Neural progenitor cell (in vitro differentiated cells): ENCODE data around the gene CYB561. TPM values are rescaled to one million over a fixed set of nuclear protein-coding genes. Genes with fewer than 3 reads are reported as not detected.

Experiments
- DNase-seq: peaks from one replicate; pipeline ENCODE4 v3.0.0-alpha.2; 2016; ENCODE audit warnings: low spot score
- H2AFZ ChIP-seq: fragments of 200-600 bp; sonication (generic); replicated peaks from 2 replicates; pipeline ENCODE4 v1.6.1; 2016; ENCODE audit warnings: antibody characterized with exemption
- H3F3A ChIP-seq: fragments of 200-600 bp; sonication (generic); 2 replicates; pipeline ENCODE4 v1.6.1; 2016; ENCODE audit warnings: antibody characterized with exemption, low read depth
- H3K27ac ChIP-seq: fragments of 200-600 bp; sonication (generic); 2 replicates; pipeline ENCODE4 v1.5.1; 2016; ENCODE audit warnings: mild to moderate bottlenecking
- H3K27me3 ChIP-seq: fragments of 200-600 bp; sonication (generic); 2 replicates; pipeline ENCODE4 v1.6.1; 2016; ENCODE audit warnings: mild to moderate bottlenecking, moderate library complexity
- H3K36me3 ChIP-seq: fragments of 200-600 bp; sonication (generic); 2 replicates; pipeline ENCODE4 v1.5.1; 2016
- H3K4me1 ChIP-seq: fragments of 200-600 bp; sonication (generic); 2 replicates; pipeline ENCODE4 v1.6.1; 2016; ENCODE audit warnings: mixed run types
- H3K4me2 ChIP-seq: fragments of 200-600 bp; sonication (generic); 2 replicates; pipeline ENCODE4 v1.6.1; 2016
- H3K4me3 ChIP-seq: fragments of 200-600 bp; sonication (generic); 2 replicates; pipeline ENCODE4 v1.5.1; 2016
- H3K79me2 ChIP-seq: fragments of 200-600 bp; sonication (generic); 2 replicates; pipeline ENCODE4 v1.6.1; 2016; ENCODE audit warnings: low read depth
- H3K9ac ChIP-seq: fragments of 200-600 bp; sonication (generic); 2 replicates; pipeline ENCODE4 v1.6.1; 2016
- H3K9me3 ChIP-seq: fragments of 200-600 bp; sonication (generic); 2 replicates; pipeline ENCODE4 v1.5.1; 2016; ENCODE audit warnings: low read depth
- H4K20me1 ChIP-seq: fragments of 200-600 bp; sonication (generic); 2 replicates; pipeline ENCODE4 v1.6.1; 2016; ENCODE audit warnings: low read depth
- H3K27ac Mint-ChIP-seq: 3 replicates; pipeline ENCODE4 v1.8.0; 2021; ENCODE audit warnings: mixed read lengths
- H3K27me3 Mint-ChIP-seq: 2 replicates; pipeline ENCODE4 v1.8.0; 2022; ENCODE audit warnings: low read depth, mild to moderate bottlenecking, inconsistent platforms, moderate library complexity, mixed read lengths; ENCODE audit not compliant: insufficient read depth
- H3K36me3 Mint-ChIP-seq: 3 replicates; pipeline ENCODE4 v1.8.0; 2021; ENCODE audit warnings: mixed read lengths
- H3K4me1 Mint-ChIP-seq: 3 replicates; pipeline ENCODE4 v1.8.0; 2021; ENCODE audit warnings: mixed read lengths
- H3K4me3 Mint-ChIP-seq: 3 replicates; pipeline ENCODE4 v1.8.0; 2021; ENCODE audit warnings: mild to moderate bottlenecking, moderate library complexity, mixed read lengths
- H3K9me3 Mint-ChIP-seq: 3 replicates; pipeline ENCODE4 v1.8.0; 2020; ENCODE audit warnings: mixed read lengths
- CTCF ChIP-seq: fragments of 200-600 bp; sonication (generic); IDR thresholded peaks from 2 replicates; pipeline ENCODE4 v1.5.1; 2017; ENCODE audit warnings: antibody characterized with exemption, mild to moderate bottlenecking
- EZH2 ChIP-seq: fragments of 200-600 bp; sonication (generic); IDR thresholded peaks from 2 replicates; pipeline ENCODE4 v1.6.1; 2017; ENCODE audit warnings: antibody characterized with exemption, mild to moderate bottlenecking, moderate library complexity
- EZH2phosphoT487 ChIP-seq: fragments of 200-600 bp; sonication (generic); IDR thresholded peaks from 2 replicates; pipeline ENCODE4 v1.6.1; 2017; ENCODE audit warnings: antibody characterized with exemption
- total RNA-seq: library from RNA; depleted of rRNA; stranded (reverse); fragments of >200 nt; gene quantifications from 2 replicates; pipeline ENCODE4 v1.2.3, GENCODE V29; 2015; ENCODE audit warnings: low replicate concordance

CYB561 gene
- total RNA-seq, 1 donor from 2014 or later, result 4.2 TPM

- Mint-ChIP-seq H3K36me3 (peaks cover 17% of the 10 kb centered on the region), H3K27me3 (peaks cover 2% of the 10 kb centered on the region), H3K9me3 (no peaks in the 10 kb centered on the region), H3K27ac (no peak overlapping the region), H3K4me1 (peaks cover 2% of the 10 kb centered on the region), H3K4me3 (no peak overlapping the region)
- no peak for TF ChIP-seq EZH2phosphoT487
- no peak for TF ChIP-seq EZH2
- no peak for TF ChIP-seq CTCF
- no peak overlapping the region for H3K4me3 ChIP-seq
- H3K27ac ChIP-seq, result no peak overlapping the region
- H3K36me3 ChIP-seq, result no peaks in the 10 kb centered on the region
- H3K79me2 ChIP-seq, result no peaks in the 10 kb centered on the region
- no peak overlapping the region for H3K9ac ChIP-seq
- no peak overlapping the region for H3K4me2 ChIP-seq
- no peaks in the 10 kb centered on the region for H3K27me3 ChIP-seq
- no peaks in the 10 kb centered on the region for H3F3A ChIP-seq
- peaks cover 1% of the 10 kb centered on the region for H3K4me1 ChIP-seq
- H3K9me3 ChIP-seq, result no peaks in the 10 kb centered on the region
- no peak for DNase-seq
- no peaks in the 10 kb centered on the region for H4K20me1 ChIP-seq
- H2AFZ ChIP-seq, result no peak overlapping the region
Observed at GRCh38 chr17:63405020-63405419, 41.1 kb downstream of the CYB561 start.

- H3K4me3 ChIP-seq, result no peak overlapping the region
- Mint-ChIP-seq H3K36me3 (peaks cover 24% of the 10 kb centered on the region), H3K4me1 (peaks cover 9% of the 10 kb centered on the region), H3K4me3 (no peak overlapping the region), H3K9me3 (no peaks in the 10 kb centered on the region), H3K27ac (no peak overlapping the region), H3K27me3 (peaks cover 2% of the 10 kb centered on the region)
- no peak overlapping the region for H3K27ac ChIP-seq
- no peak for DNase-seq
- H3K4me2 ChIP-seq, result no peak overlapping the region
- no peaks in the 10 kb centered on the region for H3K9me3 ChIP-seq
- H3K36me3 ChIP-seq, result no peaks in the 10 kb centered on the region
- no peak overlapping the region for H2AFZ ChIP-seq
- H3F3A ChIP-seq, result no peaks in the 10 kb centered on the region
- H3K4me1 ChIP-seq, result peaks cover 9% of the 10 kb centered on the region
- H3K9ac ChIP-seq, result no peak overlapping the region
- H3K27me3 ChIP-seq, result no peaks in the 10 kb centered on the region
- H4K20me1 ChIP-seq, result no peaks in the 10 kb centered on the region
- no peak for TF ChIP-seq EZH2phosphoT487
- TF ChIP-seq CTCF, result no peak
- TF ChIP-seq EZH2, result no peak
- H3K79me2 ChIP-seq, result no peaks in the 10 kb centered on the region
Observed at GRCh38 chr17:63402431-63403212, 43.5 kb downstream of the CYB561 start.

GRCh38 chr17:63399856-63400255 is 46.2 kb downstream of the CYB561 start:
- peak; percentile 56 for DNase-seq
- Histone ChIP-seq H3K79me2 (no peaks in the 10 kb centered on the region), H3K36me3 (no peaks in the 10 kb centered on the region), H2AFZ (no peak overlapping the region), H4K20me1 (no peaks in the 10 kb centered on the region), H3K4me3 (no peak overlapping the region), H3K4me1 (peaks cover 9% of the 10 kb centered on the region), H3K9ac (no peak overlapping the region), H3K9me3 (no peaks in the 10 kb centered on the region), H3K4me2 (no peak overlapping the region), H3K27me3 (no peaks in the 10 kb centered on the region), H3K27ac (no peak overlapping the region), H3F3A (no peaks in the 10 kb centered on the region)
- no peak for TF ChIP-seq CTCF
- TF ChIP-seq EZH2phosphoT487, result no peak
- no peak for TF ChIP-seq EZH2
- no peaks in the 10 kb centered on the region for H3K9me3 Mint-ChIP-seq
- H3K4me3 Mint-ChIP-seq, result no peak overlapping the region
- H3K4me1 Mint-ChIP-seq, result peaks cover 9% of the 10 kb centered on the region
- H3K27ac Mint-ChIP-seq, result peak overlapping the region; percentile 1
- H3K27me3 Mint-ChIP-seq, result peaks cover 2% of the 10 kb centered on the region
- H3K36me3 Mint-ChIP-seq, result peaks cover 18% of the 10 kb centered on the region
